Heart left ventricle (tissue), 16 donors: ENCODE data around the gene RPTOR. TPM values are rescaled to one million over a fixed set of nuclear protein-coding genes. Genes with fewer than 3 reads are reported as not detected.
A peak's percentile ranks its signal among the peaks of the same experiment; 100 is the strongest.

Source experiments
- ATAC-seq, 4 donors: fragments of 200-7000 bp; cut with Tn5 transposase; one replicate each; pipeline ENCODE4 v1.9.1; 2020 to 2022; ENCODE audit warnings: moderate library complexity in 4 of 4, mild to moderate bottlenecking in 3 of 4, moderate number of reproducible peaks in 1 of 4
- DNase-seq, 5 donors: peaks; one replicate each; pipeline ENCODE4 v3.0.0-alpha.2; 2020
- H3K27ac ChIP-seq, 12 donors: fragments of 200-600 bp; sonication (generic) in 4 of 12; one replicate each; pipeline versions ENCODE4 v1.5.0 to v1.8.0; 2016 to 2022; ENCODE audit warnings: mild to moderate bottlenecking in 2 of 12
- H3K27me3 ChIP-seq, 9 donors: fragments of 200-600 bp; sonication (generic) in 2 of 9; one replicate each; pipeline versions ENCODE4 v1.5.1 to v1.8.0; 2016 to 2022; ENCODE audit warnings: mild to moderate bottlenecking in 3 of 9
- H3K36me3 ChIP-seq, 9 donors: fragments of 200-600 bp; sonication (generic) in 2 of 9; one replicate each; pipeline versions ENCODE4 v1.5.0 to v1.8.0; 2018 to 2022; ENCODE audit warnings: mild to moderate bottlenecking in 2 of 9
- H3K4me1 ChIP-seq, 12 donors: fragments of 200-600 bp; sonication (generic) in 4 of 12; one replicate each; pipeline versions ENCODE4 v1.5.0 to v1.8.0; 2016 to 2022; ENCODE audit warnings: mild to moderate bottlenecking in 3 of 12
- H3K4me3 ChIP-seq, 12 donors: fragments of 200-600 bp; sonication (generic) in 4 of 12; one replicate each; pipeline versions ENCODE4 v1.5.0 to v1.8.0; 2017 to 2022; ENCODE audit warnings: mild to moderate bottlenecking in 9 of 12, moderate library complexity in 4 of 12
- H3K9me3 ChIP-seq, 12 donors: fragments of 200-600 bp; sonication (generic) in 4 of 12; one replicate each; pipeline versions ENCODE4 v1.5.0 to v1.8.0; 2016 to 2022; ENCODE audit warnings: mild to moderate bottlenecking in 1 of 12
- POLR2A ChIP-seq, 2 donors: fragments of 450-650 bp; IDR thresholded peaks; one replicate each; pipeline ENCODE4 v1.6.1; 2017; ENCODE audit warnings: antibody characterized with exemption in 2 of 2, mild to moderate bottlenecking in 2 of 2, moderate library complexity in 2 of 2
- WGBS, 4 donors: extraction: QIAGEN DNeasy Blood & Tissue Kit in 2 of 4; methylation state at CpG; one replicate each; pipeline versions ENCODE4 v1.1.5 to v1.1.7; 2013 to 2018; 5-methylcytosine and 5-hydroxymethylcytosine counted together
- intact Hi-C, 10 donors: fragments of 100-400 bp; cut with DNase I; formaldehyde crosslinking; loops; one replicate each; pipeline versions ENCODE4 v1.11.1 to v1.14.2; 2022
- polyA plus RNA-seq, 2 donors: library from polyadenylated mRNA; stranded (reverse); fragments of 200-250 nt; gene quantifications; one replicate each; pipeline ENCODE4 v1.2.3, GENCODE V29; 2013
- total RNA-seq, 9 donors: library from RNA; depleted of rRNA in 2 of 9; stranded (reverse); fragments of >200 nt in 2 of 9; fragmentation: NEBNext Ultra II Directional in 3 of 9; extraction: Animal tissue kit (Norgen Biotek cat#: 25700) in 3 of 9; gene quantifications; one replicate each; pipeline versions ENCODE4 v1.1.0 to v1.2.4, GENCODE V29; 2016 to 2023
- TF ChIP-seq, protein P1 (sequence below), 12 donors: fragments of 200-600 bp; sonication (generic) in 4 of 12; IDR thresholded peaks; one replicate each; pipeline versions ENCODE4 v1.5.0 to v1.8.0; 2018 to 2022; ENCODE audit warnings: antibody characterized with exemption in 12 of 12, mild to moderate bottlenecking in 5 of 12
- donor health status: ischemic (EF 13 %, LVEDD 7.1; RV severe dilation, severe dysfunction).
- donor health status: healthy with polysubstance abuse.
- donor health status: DM: no; HTN: yes; CAD: no.
- donor health status: DM: no; HTN: no; CAD: no.
- donor health status: ischemic (EF 25% LVEDD 6.9; RV normal size, moderate dysfunction).
- donor health status: ischemic (EF 25% LVEDD 5.7; RV mildly dilated, moderate dysfunction).
- donor health status: healthy.
- donor health status: DM: yes; HTN: yes; CAD: no.
- donor health status: ischemic (EF 35%, LVEDD 5.7; RV mildly dilated, moderate dysfunction).
- donor health status: nonischemic (EF 11% LVEDD 7.7; RV severe dilation, severe dysfunction).
- donor health status: DM: yes; HTN: yes; CAD: no.
- donor health status: PGD.
- donor health status: ischemic (EF 29% LVEDD 5.4; RV normal size, mild dysfunction).
- donor health status: nonischemic (EF 23%, LVEDD 6.1; RV moderate dilation, normal function).

The RPTOR gene
- total and polyA plus RNA-seq, 11 donors, result 14.7 to 31.7 (median 26.0) TPM

- 97 to 98% (median 98%) methylated on average over 13 of the region's 13 CpGs for WGBS, 4 donors
- intact Hi-C loops, result loop anchor here in 3 of 10 donors (10.0 kb wide), 4 partner anchors 101 to 439 kb away; no protein-coding TSS in a partner anchor
Measured at GRCh38 chr17:80863626-80864025, 319.0 kb downstream of the RPTOR start.

DNA sequence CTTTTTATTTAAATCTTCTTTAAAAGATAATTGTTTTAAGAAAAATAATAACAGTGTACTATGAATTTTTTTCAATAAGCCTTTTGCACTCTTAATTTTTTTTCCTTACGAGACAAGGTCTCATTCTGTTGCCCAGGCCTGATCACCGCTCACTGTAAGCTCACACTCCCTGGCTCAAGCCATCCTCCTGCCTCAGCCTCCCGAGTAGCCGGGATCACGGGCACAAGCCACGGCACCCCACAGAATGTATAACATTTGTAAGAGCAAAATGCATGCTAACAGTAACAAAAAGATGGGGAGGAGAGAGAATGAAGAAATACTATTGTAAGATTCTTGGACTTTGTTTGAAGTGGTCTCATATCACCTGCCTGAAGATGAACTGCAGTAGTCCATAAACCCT is 320.1 kb downstream of the RPTOR start:
- Histone ChIP-seq H3K4me1 (peaks cover 0 to 21% (median under 1%) of the 10 kb centered on the region in 12 donors), H3K27me3 (no peaks in the 10 kb centered on the region), H3K9me3 (no peaks in the 10 kb centered on the region), H3K4me3 (no peak overlapping the region), H3K36me3 (peaks cover 0 to 11% (median 0%) of the 10 kb centered on the region in 9 donors), H3K27ac (no peak overlapping the region)
- DNase-seq (peak in 1 of 5 donors; percentile 20), ATAC-seq (no peak)
- intact Hi-C loops, result loop anchor here in 9 of 10 donors (5.0 to 10.0 kb wide), 7 partner anchors 100 to 440 kb away; no protein-coding TSS in a partner anchor
- WGBS, 4 donors, result 95 to 98% (median 98%) methylated on average over 6 of the region's 6 CpGs
- TF ChIP-seq, protein P1, sequence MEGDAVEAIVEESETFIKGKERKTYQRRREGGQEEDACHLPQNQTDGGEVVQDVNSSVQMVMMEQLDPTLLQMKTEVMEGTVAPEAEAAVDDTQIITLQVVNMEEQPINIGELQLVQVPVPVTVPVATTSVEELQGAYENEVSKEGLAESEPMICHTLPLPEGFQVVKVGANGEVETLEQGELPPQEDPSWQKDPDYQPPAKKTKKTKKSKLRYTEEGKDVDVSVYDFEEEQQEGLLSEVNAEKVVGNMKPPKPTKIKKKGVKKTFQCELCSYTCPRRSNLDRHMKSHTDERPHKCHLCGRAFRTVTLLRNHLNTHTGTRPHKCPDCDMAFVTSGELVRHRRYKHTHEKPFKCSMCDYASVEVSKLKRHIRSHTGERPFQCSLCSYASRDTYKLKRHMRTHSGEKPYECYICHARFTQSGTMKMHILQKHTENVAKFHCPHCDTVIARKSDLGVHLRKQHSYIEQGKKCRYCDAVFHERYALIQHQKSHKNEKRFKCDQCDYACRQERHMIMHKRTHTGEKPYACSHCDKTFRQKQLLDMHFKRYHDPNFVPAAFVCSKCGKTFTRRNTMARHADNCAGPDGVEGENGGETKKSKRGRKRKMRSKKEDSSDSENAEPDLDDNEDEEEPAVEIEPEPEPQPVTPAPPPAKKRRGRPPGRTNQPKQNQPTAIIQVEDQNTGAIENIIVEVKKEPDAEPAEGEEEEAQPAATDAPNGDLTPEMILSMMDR (IDR thresholded peaks at IDR 0.05), result no peak
- TF ChIP-seq POLR2A (IDR thresholded peaks at IDR 0.05), result no peak

More at GRCh38 chr17:80863626-80864025, 319.0 kb downstream of the RPTOR start:
- Histone ChIP-seq H3K27me3 (no peaks in the 10 kb centered on the region), H3K36me3 (peaks cover 0 to 11% (median 0%) of the 10 kb centered on the region in 9 donors), H3K4me3 (no peak overlapping the region), H3K4me1 (peaks cover 0 to 28% (median 9%) of the 10 kb centered on the region in 12 donors), H3K9me3 (no peaks in the 10 kb centered on the region), H3K27ac (no peak overlapping the region)
- peak in 2 of 5 donors; percentile 5 to 21 for DNase-seq
- ATAC-seq, result no peak
- no peak for TF ChIP-seq POLR2A (IDR thresholded peaks at IDR 0.05)
- TF ChIP-seq, protein P1 (IDR thresholded peaks at IDR 0.05), result no peak

- no peak overlapping the region for H3K27ac ChIP-seq
- H3K4me3 ChIP-seq, result no peak overlapping the region
- TF ChIP-seq, protein P1 (IDR thresholded peaks at IDR 0.05), result peak; percentile 58 to 90 (median 74)
- TF ChIP-seq POLR2A (IDR thresholded peaks at IDR 0.05), result no peak
- H3K27me3 ChIP-seq, result no peaks in the 10 kb centered on the region
- DNase-seq (peak; percentile 49 to 81 (median 58)), ATAC-seq (peak in 3 of 4 donors; percentile 69 to 80 (median 77))
- no peaks in the 10 kb centered on the region for H3K9me3 ChIP-seq
- intact Hi-C loops, result loop anchor here in 9 of 10 donors (5.0 to 10.0 kb wide), 7 partner anchors 99 to 441 kb away; no protein-coding TSS in a partner anchor
- H3K4me1 ChIP-seq, result peaks cover 0 to 21% (median 2%) of the 10 kb centered on the region in 12 donors
- peaks cover 0 to 11% (median 0%) of the 10 kb centered on the region in 9 donors for H3K36me3 ChIP-seq
- WGBS, 4 donors, result 14 to 19% (median 17%) methylated on average over 8 of the region's 8 CpGs
Measured at GRCh38 chr17:80866050-80866793, 321.6 kb downstream of the RPTOR start.

DNA sequence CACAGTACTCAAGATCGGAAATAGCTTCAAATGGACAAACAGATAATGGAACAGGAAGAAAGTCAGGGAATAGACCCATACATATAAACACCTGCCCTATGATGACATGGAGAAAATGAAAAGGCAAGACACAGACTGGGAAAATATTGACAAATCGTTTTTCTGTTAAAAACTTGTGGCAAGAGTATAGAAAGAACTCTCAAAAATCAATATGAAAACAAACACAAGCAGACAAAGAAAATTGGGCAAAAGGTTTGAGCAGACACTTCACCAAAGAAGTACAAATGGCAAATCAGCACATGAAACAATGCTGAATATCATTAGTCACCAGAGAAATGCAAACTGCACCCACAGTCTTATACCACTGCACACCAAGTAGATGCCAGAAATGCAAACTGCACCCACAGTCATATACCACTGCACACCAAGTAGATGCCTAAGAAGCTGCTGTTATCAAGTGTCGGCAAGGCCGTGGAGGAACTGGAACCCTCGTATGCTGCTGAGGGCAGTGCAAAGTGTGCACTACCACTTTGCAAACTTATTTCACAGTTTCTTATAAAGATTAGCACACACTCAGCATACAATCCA is 323.5 kb downstream of the RPTOR start:
- intact Hi-C loops, result loop anchor here in 9 of 10 donors (5.0 to 10.0 kb wide), 7 partner anchors 97 to 443 kb away; no protein-coding TSS in a partner anchor
- Histone ChIP-seq H3K27ac (no peak overlapping the region), H3K4me1 (peaks cover 0 to 35% (median 20%) of the 10 kb centered on the region in 12 donors), H3K27me3 (no peaks in the 10 kb centered on the region), H3K36me3 (peaks cover 0 to 6% (median 0%) of the 10 kb centered on the region in 9 donors), H3K4me3 (no peak overlapping the region), H3K9me3 (no peaks in the 10 kb centered on the region)
- TF ChIP-seq, protein P1 (IDR thresholded peaks at IDR 0.05), result no peak
- no peak for TF ChIP-seq POLR2A (IDR thresholded peaks at IDR 0.05)
- 84 to 94% (median 93%) methylated on average over 5 of the region's 5 CpGs for WGBS, 4 donors
- no peak for ATAC-seq
- DNase-seq, result no peak
